DND-41 (cell line): ENCODE data around the gene BRAP.

ENCODE experiments used
- ATAC-seq: fragments of 200-7000 bp; cut with Tn5 transposase; 3 replicates; pipeline ENCODE4 v1.9.1; 2021; ENCODE audit warnings: low read depth; ENCODE audit not compliant: insufficient read depth
- DNase-seq: peaks from one replicate; pipeline ENCODE4 v3.0.0-alpha.2; 2020
- H2AFZ ChIP-seq: 2 replicates; pipeline ENCODE4 v1.6.0; 2012; ENCODE audit warnings: low read depth, low read length
- H3K27ac ChIP-seq: 2 replicates; pipeline ENCODE4 v1.5.1; 2012; ENCODE audit warnings: low read length, inconsistent platforms
- H3K27me3 ChIP-seq: fragments of 200-600 bp; sonication (generic); 2 replicates; pipeline ENCODE4 v1.6.0; 2012; ENCODE audit warnings: low read length, mild to moderate bottlenecking, inconsistent platforms; ENCODE audit not compliant: insufficient read depth, poor library complexity
- H3K36me3 ChIP-seq: 2 replicates; pipeline ENCODE4 v1.5.1; 2012; ENCODE audit warnings: low read length, inconsistent platforms; ENCODE audit not compliant: insufficient read depth
- H3K4me1 ChIP-seq: 2 replicates; pipeline ENCODE4 v1.5.1; 2012; ENCODE audit warnings: mild to moderate bottlenecking, low read length; ENCODE audit not compliant: insufficient read depth
- H3K4me2 ChIP-seq: 2 replicates; pipeline ENCODE4 v1.6.0; 2012; ENCODE audit warnings: mild to moderate bottlenecking, moderate library complexity, low read length, inconsistent platforms; ENCODE audit not compliant: insufficient read depth
- H3K4me3 ChIP-seq, 2 experiments: fragments of 200-600 bp in 1 of 2; shearing (Covaris generic) in 1 of 2; 2 replicates each; pipeline ENCODE4 v1.5.1; 2012 to 2016; ENCODE audit warnings: inconsistent platforms in 2 of 2, low read length in 2 of 2, mild to moderate bottlenecking in 2 of 2, low read depth in 1 of 2, moderate library complexity in 1 of 2
- H3K79me2 ChIP-seq: 2 replicates; pipeline ENCODE4 v1.6.0; 2012; ENCODE audit warnings: low read length, inconsistent platforms; ENCODE audit not compliant: insufficient read depth
- H3K9ac ChIP-seq: 2 replicates; pipeline ENCODE4 v1.6.0; 2012; ENCODE audit warnings: low read depth, mild to moderate bottlenecking, inconsistent platforms, low read length, moderate library complexity
- H3K9me3 ChIP-seq: 2 replicates; pipeline ENCODE4 v1.5.1; 2012; ENCODE audit warnings: low read length, moderate library complexity, mild to moderate bottlenecking, inconsistent platforms; ENCODE audit not compliant: insufficient read depth, severe bottlenecking
- H4K20me1 ChIP-seq: 2 replicates; pipeline ENCODE4 v1.6.0; 2012; ENCODE audit warnings: low read length; ENCODE audit not compliant: insufficient read depth
- EZH2 ChIP-seq: IDR thresholded peaks from 3 replicates; pipeline ENCODE4 v1.6.1; 2012; ENCODE audit warnings: borderline replicate concordance, low read depth, mild to moderate bottlenecking, moderate library complexity, low read length, inconsistent platforms; ENCODE audit not compliant: severe bottlenecking
- TF ChIP-seq, protein P1 (sequence below): IDR thresholded peaks from 2 replicates; pipeline ENCODE4 v1.5.1; 2012; ENCODE audit warnings: borderline replicate concordance, low read length, moderate library complexity, mild to moderate bottlenecking; ENCODE audit not compliant: poor library complexity, severe bottlenecking; ENCODE audit errors: extremely low read depth

The BRAP gene

DNA sequence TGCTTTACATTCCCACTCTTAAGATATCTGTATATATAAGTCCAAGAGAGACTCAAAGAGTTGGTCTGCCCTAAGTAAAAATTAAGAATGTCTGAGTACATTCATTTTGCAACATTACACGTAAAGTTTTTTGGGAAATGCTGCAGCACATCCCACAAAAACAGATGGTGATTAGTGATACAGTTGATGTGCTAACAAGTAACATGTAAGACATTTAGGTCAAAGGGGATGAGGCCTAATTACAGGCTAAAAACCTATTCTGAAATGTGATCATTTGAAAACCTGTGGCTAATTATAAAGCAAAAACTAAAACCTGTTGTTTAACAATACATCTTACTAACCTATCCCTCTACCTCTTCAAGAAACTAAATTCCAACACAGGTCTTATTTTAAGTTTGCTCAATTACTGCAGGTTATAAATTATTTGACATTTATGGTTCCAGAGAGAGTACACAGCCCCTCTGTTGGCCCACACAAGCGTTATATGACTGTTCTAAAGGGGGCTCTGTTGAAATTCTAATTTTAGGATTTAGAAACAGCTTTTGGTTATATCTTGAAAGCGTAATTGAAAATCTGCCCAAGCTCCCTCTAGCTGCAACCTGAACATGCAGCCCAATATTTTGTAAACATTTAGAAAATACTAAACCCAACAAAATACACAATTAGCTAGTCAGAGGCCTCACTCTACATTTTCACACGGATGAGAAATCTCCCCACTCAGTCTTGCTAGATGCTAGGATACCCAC, 42.9 kb downstream of the BRAP start:
- DNase-seq (no peak), ATAC-seq (no peak)
- no peaks in the 10 kb centered on the region for H3K79me2 ChIP-seq
- no peak for TF ChIP-seq EZH2
- TF ChIP-seq, protein P1, sequence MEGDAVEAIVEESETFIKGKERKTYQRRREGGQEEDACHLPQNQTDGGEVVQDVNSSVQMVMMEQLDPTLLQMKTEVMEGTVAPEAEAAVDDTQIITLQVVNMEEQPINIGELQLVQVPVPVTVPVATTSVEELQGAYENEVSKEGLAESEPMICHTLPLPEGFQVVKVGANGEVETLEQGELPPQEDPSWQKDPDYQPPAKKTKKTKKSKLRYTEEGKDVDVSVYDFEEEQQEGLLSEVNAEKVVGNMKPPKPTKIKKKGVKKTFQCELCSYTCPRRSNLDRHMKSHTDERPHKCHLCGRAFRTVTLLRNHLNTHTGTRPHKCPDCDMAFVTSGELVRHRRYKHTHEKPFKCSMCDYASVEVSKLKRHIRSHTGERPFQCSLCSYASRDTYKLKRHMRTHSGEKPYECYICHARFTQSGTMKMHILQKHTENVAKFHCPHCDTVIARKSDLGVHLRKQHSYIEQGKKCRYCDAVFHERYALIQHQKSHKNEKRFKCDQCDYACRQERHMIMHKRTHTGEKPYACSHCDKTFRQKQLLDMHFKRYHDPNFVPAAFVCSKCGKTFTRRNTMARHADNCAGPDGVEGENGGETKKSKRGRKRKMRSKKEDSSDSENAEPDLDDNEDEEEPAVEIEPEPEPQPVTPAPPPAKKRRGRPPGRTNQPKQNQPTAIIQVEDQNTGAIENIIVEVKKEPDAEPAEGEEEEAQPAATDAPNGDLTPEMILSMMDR: no peak
- no peaks in the 10 kb centered on the region for H3K9me3 ChIP-seq
- H3K4me1 ChIP-seq: no peaks in the 10 kb centered on the region
- H3K4me3 ChIP-seq: no peak overlapping the region
- no peak overlapping the region for H3K4me2 ChIP-seq
- H3K27ac ChIP-seq: no peak overlapping the region
- no peak overlapping the region for H3K9ac ChIP-seq
- H4K20me1 ChIP-seq: peaks cover 5% of the 10 kb centered on the region; the same call in 1 of the 2 replicates
- no peak overlapping the region for H2AFZ ChIP-seq
- peaks cover 67% of the 10 kb centered on the region for H3K36me3 ChIP-seq
- H3K27me3 ChIP-seq: no peaks in the 10 kb centered on the region

GRCh38 chr12:111640506-111640905, 45.2 kb downstream of the BRAP start:
- no peak for TF ChIP-seq EZH2
- TF ChIP-seq, protein P1: no peak
- H3K9ac ChIP-seq: no peak overlapping the region
- H3K4me1 ChIP-seq: no peaks in the 10 kb centered on the region
- peaks cover under 1% of the 10 kb centered on the region; the same call in 1 of the 2 replicates for H4K20me1 ChIP-seq
- no peaks in the 10 kb centered on the region for H3K27me3 ChIP-seq
- DNase-seq (no peak), ATAC-seq (no peak)
- no peak overlapping the region for H3K27ac ChIP-seq
- H3K79me2 ChIP-seq: no peaks in the 10 kb centered on the region
- no peaks in the 10 kb centered on the region for H3K9me3 ChIP-seq
- peaks cover 44% of the 10 kb centered on the region for H3K36me3 ChIP-seq
- H3K4me3 ChIP-seq: no peak overlapping the region
- H2AFZ ChIP-seq: no peak overlapping the region
- H3K4me2 ChIP-seq: no peak overlapping the region

GRCh38 chr12:111638556-111638955, 47.2 kb downstream of the BRAP start:
- H2AFZ ChIP-seq: no peak overlapping the region
- H3K9ac ChIP-seq: no peak overlapping the region
- no peaks in the 10 kb centered on the region for H3K79me2 ChIP-seq
- H3K4me3 ChIP-seq: no peak overlapping the region
- H3K9me3 ChIP-seq: no peaks in the 10 kb centered on the region
- no peak for ATAC-seq
- no peaks in the 10 kb centered on the region for H4K20me1 ChIP-seq
- no peak overlapping the region for H3K27ac ChIP-seq
- no peak for DNase-seq
- no peaks in the 10 kb centered on the region for H3K27me3 ChIP-seq
- H3K36me3 ChIP-seq: peaks cover 27% of the 10 kb centered on the region
- H3K4me1 ChIP-seq: no peaks in the 10 kb centered on the region
- no peak for TF ChIP-seq EZH2
- TF ChIP-seq, protein P1: no peak
- no peak overlapping the region for H3K4me2 ChIP-seq
